GM15510 (cell line): Measurements from ENCODE around the gene TM9SF3.
A peak's percentile ranks its signal among the peaks of the same experiment; 100 is the strongest.

Source experiments
- POLR2A ChIP-seq: IDR thresholded peaks from 3 replicates; pipeline ENCODE4 v1.6.1; 2011; ENCODE audit warnings: borderline replicate concordance; ENCODE audit not compliant: insufficient read length; ENCODE audit errors: extremely low read depth

The TM9SF3 gene

GRCh38 chr10:96555330-96555729, 31.5 kb downstream of the TM9SF3 start:
- TF ChIP-seq POLR2A, result no peak

- TF ChIP-seq POLR2A, result no peak
Measured at GRCh38 chr10:96548589-96548988, 38.2 kb downstream of the TM9SF3 start.

GRCh38 chr10:96541921-96542320, 44.9 kb downstream of the TM9SF3 start:
- no peak for TF ChIP-seq POLR2A

- no peak for TF ChIP-seq POLR2A
Measured at GRCh38 chr10:96540240-96540639, 46.6 kb downstream of the TM9SF3 start.

GRCh38 chr10:96538683-96539082, 48.1 kb downstream of the TM9SF3 start:
- TF ChIP-seq POLR2A, result no peak

- TF ChIP-seq POLR2A, result no peak
Measured at GRCh38 chr10:96536129-96536528, 50.7 kb downstream of the TM9SF3 start.

- TF ChIP-seq POLR2A, result no peak
Measured at GRCh38 chr10:96532523-96532922, 54.3 kb downstream of the TM9SF3 start.

GRCh38 chr10:96529634-96530279, 57.1 kb downstream of the TM9SF3 start:
- no peak for TF ChIP-seq POLR2A

- TF ChIP-seq POLR2A, result no peak
Measured at GRCh38 chr10:96524741-96525140, 62.1 kb downstream of the TM9SF3 start.

- no peak for TF ChIP-seq POLR2A
Measured at GRCh38 chr10:96517284-96517683, 69.5 kb downstream of the TM9SF3 start.

- no peak for TF ChIP-seq POLR2A
Measured at GRCh38 chr10:96516337-96516736, 70.5 kb downstream of the TM9SF3 start.

GRCh38 chr10:96513698-96514561, 72.9 kb downstream of the TM9SF3 start, which contains the start of gene TLL2:
TSS of gene TLL2 (minus strand) at chr10:96513926. CDS start at chr10:96513685, 241 bp downstream.
- TF ChIP-seq POLR2A, result peak; percentile 40

GRCh38 chr10:96513305-96513697, 73.5 kb downstream of the TM9SF3 start:
- TF ChIP-seq POLR2A, result no peak

GRCh38 chr10:96512524-96513304, 74.1 kb downstream of the TM9SF3 start:
- no peak for TF ChIP-seq POLR2A
